Measurements from ENCODE around the gene SORL1.

DNA sequence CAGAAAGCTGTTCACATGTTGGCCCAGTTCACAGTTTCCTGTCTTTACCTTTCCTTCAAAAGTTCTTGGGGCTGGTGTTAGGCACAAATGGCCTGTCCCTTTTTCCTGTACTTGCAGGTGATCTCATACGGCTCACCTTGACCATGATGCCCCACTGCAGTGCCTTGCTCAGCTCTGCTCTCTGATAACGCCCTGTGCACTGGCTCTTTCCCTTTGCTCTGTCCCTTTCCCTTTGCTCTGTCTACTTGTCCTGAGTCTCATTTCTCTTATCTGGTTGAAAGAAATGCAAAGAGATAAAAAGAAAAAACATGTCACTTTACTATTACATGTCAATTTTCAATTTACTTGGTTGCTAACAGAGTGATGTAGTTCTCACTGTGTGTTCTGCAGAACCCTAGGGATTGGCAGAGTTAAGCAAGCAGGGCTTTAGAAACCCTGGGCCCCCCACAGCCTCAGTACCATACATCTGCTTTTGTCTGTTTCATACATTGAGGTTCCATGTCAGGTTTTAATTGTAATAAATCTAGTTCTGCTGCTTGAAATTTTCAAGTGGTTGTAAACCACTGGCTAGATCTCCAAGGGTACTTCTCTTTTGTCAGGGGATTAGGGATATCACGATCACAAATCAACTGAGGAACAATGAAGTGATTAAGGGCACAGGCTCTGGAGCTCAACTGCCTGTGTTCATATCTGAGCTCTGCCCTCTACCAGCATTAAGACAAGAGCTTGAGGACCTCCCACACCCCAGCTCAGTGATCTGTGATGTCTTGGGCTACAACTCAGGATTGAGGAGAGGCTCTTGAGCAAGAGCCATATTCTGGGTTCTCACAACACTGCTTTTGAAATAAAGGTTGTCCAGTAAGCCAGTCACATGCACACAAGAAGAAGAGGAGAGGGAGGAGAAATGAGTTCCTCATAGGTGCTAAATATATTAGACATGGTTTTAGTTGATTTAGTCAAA is 16.3 kb upstream of the SORL1 start:
- TF ChIP-seq GATA3 (IDR thresholded peaks at IDR 0.05; ENCODE audit: low read depth, low read length) (no peak), GATA2 (IDR thresholded peaks at IDR 0.05; ENCODE audit: low read depth, low read length) (no peak)
